GM18517 (cell line): ENCODE measurements around the gene SSTR4.

Experiments used
- ATAC-seq: cut with Tn5 transposase; IDR thresholded peaks from one replicate; pipeline ENCODE4 v1.9.1; 2021; ENCODE audit warnings: mild to moderate bottlenecking, moderate library complexity; ENCODE audit not compliant: unreplicated experiment

The SSTR4 gene

GRCh38 chr20:23039885-23040508 lies 4.9 kb downstream of the SSTR4 start:
- ATAC-seq, result no peak

GRCh38 chr20:23042270-23042669 lies 7.2 kb downstream of the SSTR4 start:
- ATAC-seq, result no peak

DNA sequence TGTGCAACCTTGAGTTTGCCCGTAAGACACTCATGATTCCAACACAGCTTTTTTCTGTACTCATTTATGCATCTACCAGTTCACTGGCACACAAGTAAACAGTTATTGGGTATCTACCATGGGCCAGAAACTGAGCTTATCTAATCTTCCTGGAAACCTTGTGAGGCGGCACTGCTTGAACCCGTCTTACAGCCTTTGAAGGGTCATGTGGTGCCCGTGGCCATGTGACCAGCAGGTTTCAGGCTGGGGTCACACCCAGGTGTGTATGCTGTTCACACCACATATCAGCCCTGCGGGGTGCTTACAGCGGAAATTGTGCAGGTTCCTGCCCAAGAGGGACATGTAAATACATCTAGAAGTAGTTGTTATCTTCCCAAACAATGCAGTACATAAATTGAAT lies 8.3 kb downstream of the SSTR4 start:
- ATAC-seq, result no peak

GRCh38 chr20:23046431-23046830 lies 11.3 kb downstream of the SSTR4 start:
- no peak for ATAC-seq

DNA sequence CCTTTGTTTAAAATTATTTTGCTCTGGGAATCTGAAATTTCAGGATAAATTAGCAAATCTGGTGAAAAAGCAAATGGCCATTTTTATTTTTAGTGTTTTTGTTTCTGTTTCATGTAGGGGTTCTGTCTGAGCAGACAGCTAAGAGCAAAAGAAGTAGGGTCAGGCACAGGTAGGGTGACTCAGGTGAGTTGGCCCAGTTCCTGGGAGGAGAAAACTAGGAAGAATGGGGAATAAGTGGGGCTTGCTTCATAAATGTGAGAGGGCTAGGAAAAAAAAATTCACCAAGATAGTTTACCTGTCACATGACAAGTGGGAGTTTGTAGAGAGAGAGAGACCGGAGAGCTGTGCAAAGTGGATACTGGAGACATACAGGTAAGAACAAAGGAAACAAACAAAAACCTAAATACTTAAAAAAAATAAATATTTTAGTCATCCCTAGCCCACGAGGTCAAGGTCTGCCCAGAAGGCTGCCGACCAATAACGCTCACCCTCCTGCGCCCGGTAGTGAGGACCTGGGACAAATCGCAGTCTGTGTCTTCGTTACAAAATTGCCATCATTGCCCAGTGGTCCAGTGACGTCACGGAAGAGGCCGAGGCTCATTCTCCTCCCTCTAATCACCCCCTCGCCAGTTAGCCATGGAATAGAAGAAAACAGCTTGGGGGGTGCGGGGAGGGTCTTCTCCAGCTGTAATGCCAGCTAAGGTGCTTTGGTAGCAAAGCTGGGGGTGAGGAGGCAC lies 12.1 kb downstream of the SSTR4 start:
- no peak for ATAC-seq

GRCh38 chr20:23047738-23048214 lies 12.7 kb downstream of the SSTR4 start:
- no peak for ATAC-seq

- no peak for ATAC-seq
Measured at GRCh38 chr20:23048283-23049200, 13.4 kb downstream of the SSTR4 start.

GRCh38 chr20:23049201-23050075 lies 14.3 kb downstream of the SSTR4 start, which contains the start of gene THBD:
TSS of gene THBD (minus strand) at chr20:23049672. CDS start at chr20:23049504, 168 bp downstream.
- no peak for ATAC-seq

DNA sequence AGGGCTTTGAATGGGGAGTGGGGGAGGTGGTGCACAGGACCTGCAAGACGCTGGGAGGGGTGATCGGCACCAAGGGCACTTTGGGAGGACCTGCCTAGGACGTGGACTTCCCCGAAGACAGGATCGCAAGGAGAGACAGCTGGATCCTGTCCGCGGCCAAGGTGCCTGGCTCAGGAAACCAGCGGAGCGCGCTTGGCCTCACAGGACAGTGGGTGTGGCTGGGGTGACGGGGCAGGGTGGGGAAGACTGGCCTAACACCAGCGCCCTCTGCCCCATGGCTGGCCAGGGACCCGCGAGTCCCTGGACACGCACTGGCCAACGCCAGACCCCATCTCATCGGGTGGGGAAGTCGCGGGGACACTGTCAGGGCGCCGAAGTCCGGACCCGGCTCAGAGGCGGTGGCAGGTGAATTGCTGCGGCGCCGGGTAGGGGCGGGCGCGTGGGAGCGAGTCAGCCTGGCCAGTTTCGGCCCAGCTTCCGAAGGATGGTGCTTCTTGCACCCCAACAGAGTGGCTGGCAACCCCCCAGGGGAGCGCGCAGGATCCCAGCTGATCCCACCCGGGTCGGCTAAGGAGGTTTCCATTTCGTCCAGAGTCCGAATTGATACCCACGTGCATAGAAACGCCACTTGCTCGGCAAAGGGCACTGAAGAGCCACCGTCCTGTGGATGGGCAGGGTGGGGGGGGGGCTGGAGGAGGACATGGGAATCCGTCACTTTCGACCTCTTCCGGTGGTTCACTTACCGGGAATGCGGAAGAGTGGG lies 15.1 kb downstream of the SSTR4 start:
- no peak for ATAC-seq

DNA sequence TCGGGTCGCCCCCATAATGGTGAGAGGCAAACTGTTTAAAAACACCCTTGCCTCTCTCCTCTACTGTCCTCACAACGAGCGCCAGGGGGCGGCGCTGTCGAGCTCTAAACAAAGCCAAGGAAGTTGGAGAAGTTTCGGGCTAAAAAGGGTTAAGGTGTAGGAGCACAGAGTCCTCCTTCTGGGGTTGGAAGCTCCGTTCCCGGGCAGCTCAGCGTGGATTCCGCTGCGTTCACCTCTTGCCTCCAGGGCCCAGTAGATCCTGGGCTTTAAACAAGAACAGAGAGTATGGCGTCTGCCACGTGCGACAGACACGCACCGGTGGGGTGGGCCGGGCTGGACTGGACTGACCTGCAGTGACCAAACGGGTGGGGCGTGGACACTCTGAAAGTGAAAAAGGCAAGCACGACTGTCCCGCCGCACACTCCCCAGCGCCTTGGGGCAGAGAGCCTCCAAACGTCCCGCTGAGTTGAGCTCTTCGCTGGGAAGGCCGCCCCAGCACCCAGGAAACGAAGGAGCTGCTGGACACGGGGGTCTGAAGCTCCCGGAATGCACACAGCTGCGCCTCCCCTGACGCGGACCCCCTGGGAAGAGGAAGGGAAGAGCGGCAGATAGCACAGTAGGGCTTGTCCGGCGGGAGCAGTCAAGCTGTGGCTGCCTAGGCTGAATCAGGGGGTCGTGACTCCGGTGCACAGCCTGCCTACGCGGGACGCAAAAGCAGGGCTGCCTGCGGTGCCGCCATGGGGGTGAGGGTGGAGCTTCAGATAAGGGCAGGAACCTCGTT lies 15.9 kb downstream of the SSTR4 start:
- ATAC-seq, result no peak

DNA sequence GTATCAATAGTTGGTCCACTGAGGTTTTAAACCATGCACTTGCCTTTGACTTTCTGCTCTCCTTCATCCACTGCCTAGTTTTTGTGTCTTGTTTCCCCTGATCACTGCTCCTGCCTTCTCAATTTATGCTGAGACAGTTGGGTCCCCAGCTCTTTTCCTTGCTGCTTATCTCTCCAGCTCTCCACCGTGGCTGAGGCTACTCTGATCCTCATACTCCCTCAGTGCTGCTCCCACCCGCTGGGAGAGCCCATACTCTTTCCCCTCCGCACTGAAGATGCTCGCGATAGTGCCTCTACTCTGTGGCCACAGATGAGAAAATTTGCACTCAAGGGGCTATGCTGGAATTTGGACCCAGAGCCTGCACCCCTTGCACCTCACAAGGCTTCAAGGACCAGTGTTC lies 17.8 kb downstream of the SSTR4 start:
- ATAC-seq, result no peak

DNA sequence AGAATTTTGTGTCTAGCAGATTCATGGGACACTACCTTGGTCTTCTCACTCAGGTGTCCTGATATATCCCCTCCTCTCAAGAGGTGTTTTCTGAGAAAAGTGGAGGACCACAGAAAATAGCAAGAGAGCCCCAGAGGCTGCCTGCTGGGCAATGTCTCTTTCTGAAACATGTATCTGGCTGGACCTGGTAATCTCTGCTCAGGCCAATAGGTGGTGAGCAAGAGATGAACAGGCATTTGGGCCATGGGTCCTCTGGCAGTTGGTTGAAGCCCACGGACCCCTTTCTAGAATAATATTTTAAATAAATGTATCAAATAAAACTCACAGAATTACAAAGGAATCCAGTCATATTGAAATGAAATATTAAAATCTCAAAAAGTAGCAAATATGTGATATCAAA lies 23.1 kb downstream of the SSTR4 start:
- ATAC-seq, result no peak

DNA sequence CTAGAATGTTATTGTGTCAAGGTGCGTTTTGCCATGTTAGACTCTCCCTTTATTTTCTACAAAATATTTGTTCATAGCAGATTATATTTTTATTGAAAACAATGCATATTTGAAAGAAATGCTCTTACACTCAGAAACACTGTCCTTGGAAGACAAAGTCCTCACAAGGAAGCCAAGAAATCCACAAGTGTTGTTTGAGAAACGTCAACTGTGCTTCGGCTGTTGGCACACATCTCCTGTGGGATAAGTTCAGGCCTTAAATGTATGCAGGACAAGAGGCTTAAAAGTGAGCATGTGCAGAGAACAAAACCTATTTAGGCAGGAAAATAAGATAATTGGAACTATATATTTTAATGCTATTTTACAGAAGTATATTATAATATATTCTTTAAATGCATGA lies 23.9 kb downstream of the SSTR4 start:
- no peak for ATAC-seq

DNA sequence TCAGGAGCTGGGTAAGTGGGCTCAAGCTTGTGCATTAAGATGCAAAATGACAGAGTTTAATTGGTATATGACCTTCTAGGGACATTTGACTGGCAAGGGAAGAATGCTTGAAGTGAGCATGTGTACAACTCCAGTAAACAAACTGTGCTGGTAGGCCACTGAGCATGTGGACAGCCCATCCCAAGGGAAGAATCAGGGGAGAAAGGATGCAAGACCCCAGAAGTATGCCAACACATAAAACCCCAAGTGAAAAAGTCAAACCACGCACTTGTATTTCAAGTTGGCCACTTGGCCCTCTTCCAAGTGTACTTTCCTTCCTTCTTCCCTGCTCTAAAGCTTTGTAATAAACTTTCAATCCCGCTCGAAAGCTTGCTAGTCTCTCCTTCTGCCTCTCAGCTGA lies 24.7 kb downstream of the SSTR4 start:
- no peak for ATAC-seq

- no peak for ATAC-seq
Measured at GRCh38 chr20:23060629-23061028, 25.5 kb downstream of the SSTR4 start.

DNA sequence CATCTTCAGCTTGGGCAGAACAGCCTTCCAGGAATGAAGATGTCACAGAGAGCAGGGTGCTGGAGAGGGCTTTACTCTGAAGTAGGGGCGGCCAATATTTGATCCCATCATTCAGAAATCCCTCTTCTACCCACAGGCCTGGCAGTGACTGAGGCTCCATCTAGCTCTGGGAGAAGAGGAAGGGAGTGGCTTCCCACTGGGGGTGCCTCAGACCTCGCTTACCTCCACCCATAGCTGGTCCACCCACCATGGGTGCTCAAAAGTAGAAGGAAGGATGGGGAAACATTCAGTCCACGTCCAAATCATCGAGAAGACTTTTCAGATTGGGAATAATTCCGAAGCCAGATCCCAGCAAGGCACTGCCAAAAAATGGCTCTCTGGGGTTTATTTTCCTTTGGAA lies 26.1 kb downstream of the SSTR4 start:
- no peak for ATAC-seq

- no peak for ATAC-seq
Measured at GRCh38 chr20:23061734-23062561, 26.8 kb downstream of the SSTR4 start.

DNA sequence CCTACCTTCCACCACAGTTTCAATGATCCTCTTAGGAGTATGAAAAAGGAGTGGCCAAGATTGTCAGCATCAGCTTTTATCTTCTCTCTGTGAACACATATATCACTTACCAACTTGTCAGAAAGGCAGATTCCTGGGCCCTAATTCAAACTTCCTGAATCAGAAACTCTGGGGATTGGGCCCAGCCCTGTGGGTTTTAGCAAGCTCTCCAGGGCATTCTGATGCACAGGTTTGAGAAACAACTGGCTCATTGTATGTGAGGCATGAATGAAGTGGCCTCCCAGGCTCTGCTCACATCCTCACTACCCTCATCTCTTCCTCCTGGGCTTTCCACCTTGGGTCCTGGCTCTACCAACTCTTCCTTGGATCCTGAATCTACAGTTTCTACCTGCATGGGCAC lies 27.5 kb downstream of the SSTR4 start:
- ATAC-seq, result no peak
